ENCODE measurements around the gene TTC33.
"Not testable (repeated sequence)": the region's sequence is repeated elsewhere in the genome, so short reads cannot be mapped to it uniquely, and the experiment has no call there.

Gene TTC33

DNA sequence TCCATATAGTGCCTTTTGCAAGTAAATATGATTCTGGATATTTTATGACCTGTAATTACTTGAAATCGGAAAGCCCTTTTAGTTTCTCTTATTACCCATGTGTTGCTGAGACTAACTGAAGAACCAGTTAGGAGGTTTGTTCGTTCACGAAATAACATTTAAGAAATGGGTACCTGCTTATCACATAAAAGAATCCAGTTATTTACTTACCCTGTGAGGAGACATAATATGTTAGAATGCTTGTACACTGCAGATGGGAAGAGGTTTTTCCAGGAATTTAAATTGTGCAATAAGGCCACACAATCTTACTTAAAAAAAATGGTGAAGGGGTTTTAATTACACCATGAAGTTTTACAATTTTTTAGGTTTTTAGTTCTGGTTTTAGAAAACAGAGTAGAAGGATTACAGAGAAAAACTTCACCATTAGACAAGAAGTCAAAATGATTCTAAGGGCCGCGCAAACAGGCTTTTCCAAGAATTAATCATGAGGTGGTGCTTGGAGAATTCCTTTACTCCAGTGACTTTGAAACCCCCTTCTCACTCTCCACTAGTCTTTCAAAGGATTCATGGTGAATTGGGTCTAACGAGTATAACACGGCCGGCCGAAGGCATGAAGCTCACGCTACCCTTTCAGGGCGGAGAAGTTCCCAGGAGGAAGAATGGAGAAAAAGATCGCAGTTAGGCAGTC lies 77.2 kb downstream of the TTC33 start:
- DNase-seq, result no peak

DNA sequence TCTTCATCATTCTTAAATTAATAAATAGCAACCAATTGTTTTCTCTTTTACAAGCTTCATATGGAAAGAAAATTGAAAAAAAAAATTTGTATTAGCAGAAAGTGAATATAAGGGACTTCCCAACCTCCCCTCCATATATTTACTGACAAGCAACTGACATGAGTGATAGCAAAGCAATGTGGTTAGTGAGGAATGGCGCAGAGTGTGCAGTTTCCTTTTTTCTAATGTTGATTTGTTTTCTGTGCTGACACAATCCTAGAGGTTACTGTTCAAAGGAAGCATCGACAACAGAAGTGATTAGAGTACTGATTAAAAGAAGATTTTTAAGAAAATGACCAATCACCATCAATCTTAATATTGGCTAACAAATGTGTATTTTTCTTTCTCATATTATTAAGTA lies 77.7 kb downstream of the TTC33 start:
- no peak for DNase-seq

DNA sequence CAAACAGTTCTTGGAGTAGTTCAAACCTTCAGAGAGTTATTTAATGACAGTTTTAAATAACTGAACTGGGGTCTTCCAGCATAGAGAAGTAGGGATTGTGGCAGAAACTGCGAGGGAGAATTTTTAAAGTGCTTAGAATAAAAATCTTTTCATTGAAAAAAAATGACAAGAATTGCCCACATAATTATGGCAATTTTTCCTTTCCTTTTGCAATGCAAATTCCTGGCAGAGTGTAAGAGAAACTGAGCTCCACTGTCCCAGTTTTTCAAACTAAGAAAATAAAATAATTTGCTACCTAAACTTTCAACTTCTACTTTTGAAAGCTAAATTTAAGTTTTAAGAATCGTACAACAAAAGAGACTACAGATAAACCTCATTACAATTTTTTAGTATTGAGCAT lies 78.3 kb downstream of the TTC33 start:
- DNase-seq, result no peak

DNA sequence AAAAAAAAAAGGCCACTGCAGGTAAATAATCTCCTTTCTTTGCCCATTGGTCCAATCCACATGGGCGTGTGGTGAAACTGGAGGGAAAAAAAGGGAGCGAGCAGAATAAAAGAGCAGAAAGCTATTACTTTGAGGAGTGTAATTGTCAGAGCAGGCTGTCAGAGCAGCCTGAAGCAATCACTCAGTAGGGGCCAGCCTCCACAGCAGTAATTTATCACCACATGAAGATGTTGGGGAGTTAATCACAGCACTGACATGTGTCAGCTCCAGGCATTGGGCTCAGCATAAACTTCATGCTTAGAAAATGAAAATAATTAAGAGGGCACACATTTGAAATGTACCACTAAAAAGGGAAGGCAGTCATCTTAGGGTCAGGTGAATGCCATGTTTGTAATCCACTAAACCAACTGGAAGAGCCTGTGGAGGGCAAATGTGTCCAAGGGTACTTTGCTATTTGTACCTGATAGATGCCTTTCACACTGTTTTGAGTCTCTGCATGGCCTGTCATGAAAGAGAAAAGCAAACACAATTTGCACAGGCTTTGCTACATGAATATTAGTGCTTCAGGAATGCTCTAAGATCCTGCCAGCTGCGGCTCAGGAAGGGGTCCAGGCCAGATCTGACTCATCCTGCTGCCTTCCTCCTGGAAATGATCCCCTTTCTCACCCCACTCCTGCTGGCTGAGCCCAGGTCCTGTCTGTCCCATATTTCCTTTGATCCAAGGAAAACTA lies 79.0 kb downstream of the TTC33 start:
- DNase-seq, result no peak

DNA sequence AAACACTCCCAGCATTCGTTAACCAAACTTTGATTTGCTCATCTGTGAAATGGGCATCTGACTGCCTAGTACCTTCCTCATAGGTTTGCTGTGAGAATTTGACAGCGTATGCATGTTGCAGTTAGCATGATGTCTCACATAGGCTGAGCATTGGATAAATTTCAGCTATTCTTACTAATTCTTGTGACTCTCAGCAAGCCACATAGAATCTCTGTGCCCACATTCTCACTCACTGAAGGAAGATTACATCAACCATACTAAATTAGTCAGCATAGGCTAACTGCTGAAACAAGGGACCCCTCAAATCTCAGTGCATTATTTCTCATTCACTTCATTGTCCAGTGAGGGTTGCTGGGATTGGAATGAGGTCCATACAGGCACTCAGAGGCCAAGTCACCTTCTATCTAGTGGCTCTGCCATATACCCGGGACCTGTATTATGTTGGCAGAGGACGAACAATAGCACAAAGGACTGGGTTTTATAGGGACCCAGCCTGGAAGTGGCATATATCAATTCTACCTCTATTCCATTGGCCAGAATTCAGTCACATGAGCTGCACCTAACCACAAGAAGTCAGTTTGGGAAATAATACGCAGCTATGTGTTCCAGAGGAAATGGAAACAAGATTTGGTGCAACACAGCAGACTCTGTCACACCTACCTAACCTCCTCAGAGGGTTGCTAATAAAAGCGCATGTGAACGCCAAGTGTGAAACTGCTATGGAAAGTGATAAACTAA lies 80.2 kb downstream of the TTC33 start:
- no peak for DNase-seq

DNA sequence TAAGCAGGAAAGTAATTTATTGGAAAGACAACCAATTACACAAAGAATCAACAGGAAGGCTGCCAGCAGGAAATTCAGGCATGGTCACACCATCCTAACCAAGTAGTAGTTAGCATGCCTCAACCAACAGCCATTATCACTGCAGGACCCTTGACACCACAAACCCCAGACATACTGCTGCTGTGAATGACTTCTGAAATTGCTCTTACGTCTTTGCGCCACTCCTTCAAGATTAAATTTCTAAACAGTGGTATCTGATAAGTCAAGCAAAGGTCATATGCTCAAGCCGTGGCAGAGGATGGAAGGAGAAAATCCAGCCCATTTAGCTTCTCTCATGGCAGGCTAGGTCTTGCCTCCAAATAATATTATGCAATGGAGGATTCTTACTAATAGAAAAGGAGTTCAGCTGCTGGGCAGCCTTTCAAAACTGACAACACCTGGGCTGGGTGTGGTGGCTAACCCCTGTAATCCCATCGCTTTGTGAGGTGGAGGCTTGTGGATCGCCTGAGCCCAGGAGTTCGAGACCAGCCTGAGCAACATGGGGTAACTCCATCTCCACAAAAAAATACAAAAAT lies 81.0 kb downstream of the TTC33 start:
- DNase-seq, result no peak

DNA sequence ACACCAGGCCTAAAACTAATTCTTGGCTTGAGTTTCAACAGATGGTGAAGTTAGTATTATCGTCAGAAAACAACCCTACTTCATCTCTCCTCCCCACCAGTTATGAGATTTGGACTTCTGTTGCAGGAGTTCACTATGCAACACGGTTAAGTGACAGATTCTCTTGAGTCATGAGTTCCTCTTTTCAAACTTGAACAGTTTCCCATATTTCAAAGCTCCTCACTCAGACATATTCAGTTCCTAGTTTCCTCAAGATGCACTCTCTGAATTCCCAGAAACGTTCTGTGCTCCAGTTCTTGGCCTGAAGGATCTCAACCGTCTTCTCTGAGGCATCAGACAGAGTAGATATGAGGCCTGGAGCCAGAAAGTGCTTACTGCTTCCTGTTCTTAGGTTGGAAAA lies 83.3 kb downstream of the TTC33 start:
- no peak for DNase-seq

DNA sequence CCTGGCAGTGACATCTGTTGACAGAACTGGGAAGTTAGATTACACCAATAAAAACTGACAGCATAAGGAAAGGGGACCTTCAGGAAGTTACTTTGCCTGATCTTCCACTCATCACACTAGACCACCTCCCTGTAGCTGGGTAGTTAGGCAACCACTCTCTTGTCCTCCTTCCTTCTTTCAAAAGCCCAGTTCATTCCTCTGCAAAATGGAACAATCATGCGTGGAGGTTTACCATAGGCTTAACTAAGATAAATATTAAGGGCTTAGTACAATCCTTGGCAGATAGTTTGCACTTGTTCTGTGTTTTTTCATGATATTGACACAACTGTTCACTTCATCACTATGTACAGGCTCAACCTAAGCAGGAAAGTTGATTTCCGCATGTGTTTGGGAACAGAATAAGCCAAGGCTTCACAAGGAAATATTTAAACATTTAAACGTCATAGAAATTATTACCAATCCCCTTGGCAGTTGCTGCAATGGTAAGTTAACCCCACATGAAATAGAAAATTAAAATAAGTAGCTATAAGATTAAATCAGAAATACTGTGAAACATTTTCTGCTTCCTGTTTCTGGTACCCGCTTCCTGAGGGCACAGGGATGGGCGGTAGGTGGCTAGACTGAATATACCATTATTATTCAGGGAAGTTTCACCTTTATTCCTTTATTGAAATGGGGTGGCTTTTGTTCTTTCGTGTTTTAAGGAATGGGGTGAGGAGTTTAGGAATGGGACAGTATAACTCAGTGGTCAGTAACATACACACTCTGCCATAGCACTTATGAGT lies 86.0 kb downstream of the TTC33 start:
- DNase-seq, result no peak

DNA sequence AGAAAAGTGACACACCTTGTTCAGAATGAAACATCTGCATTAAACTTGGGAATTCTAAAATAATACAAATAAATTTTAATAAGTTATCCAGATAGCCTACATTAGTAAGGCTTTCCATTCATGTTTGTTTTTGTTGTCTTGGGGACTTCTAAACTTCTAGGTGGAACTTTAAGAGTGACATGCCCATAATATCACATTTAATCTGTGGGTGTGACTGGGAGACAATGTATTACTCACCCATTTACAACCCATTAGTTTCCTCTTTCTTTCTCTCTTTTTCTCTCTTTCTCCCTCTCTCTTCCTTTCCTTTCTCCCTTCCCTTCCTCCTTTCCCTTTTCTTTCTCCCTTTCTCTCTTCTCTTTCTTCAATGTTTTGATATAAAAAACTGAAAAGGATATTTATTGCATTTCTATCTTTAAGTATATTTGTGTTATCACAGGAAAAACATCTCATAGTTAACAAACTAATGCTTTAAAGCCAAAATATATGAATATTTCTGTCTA lies 88.5 kb downstream of the TTC33 start:
- no peak for DNase-seq

DNA sequence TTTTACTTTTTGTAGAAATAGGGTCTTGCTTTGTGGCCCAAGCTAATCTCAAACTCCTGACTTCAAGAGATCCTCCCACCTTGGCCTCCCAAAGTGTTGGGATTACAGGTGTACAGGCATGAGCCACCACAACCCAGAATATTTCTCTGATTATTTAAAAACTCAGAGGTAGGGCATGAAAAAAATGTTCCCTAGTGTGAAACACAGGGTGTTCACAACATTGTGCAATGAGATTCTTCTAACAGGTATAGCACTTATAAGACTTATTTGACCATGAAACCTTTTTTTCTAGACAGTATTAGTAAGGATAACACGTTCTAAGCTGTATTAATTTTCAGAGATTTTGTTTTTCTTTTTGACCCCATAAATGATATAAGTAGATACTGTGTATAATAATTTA lies 89.1 kb downstream of the TTC33 start:
- no peak for DNase-seq

DNA sequence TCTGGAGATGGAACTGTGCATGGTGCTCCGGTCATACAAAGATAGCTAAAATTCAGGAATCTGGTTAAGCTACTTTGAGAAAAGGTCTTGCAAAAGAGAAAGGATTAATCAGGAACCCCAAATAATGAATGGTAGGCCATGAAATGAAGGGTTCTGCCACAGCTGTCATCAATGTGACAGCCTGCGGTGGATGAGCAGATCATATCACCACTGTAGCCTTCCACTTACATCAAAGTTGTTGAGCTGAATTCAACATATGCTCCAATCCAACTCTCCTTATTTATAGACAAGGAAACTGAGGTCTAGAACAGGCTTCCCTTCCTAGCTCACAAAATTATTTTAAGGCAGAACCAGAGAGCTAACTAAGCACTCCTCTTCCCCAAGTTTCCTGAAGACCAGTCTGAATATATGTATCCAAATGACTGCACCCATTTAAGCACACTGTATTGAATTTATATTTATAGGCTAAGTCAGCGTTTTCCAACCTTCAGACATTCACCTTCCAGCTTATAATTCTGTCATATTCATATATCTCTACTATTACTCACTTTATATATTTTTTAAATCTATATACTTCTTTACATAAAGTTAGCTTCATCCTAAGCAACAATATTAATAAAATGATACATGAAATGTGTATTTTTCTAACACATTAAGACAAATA lies 90.0 kb downstream of the TTC33 start:
- DNase-seq, result no peak

DNA sequence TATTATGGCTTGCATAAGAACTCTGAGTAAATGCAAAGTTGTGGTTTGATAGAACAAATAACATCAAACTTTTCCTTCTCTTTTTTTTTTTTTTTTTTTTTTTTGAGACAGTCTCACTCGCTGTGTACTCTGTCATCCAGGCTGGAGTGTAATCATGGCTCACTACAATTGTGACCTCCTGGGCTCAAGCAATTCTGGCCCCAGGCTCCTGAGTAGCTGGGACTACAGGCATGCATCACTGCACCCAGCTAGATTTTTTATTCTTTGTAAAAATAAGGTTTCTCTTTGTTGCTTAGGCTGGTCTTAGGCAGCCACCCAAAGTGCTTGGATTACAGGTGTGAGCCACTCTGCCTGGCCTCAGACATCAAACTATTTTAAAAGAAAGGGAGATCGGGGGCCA lies 95.0 kb downstream of the TTC33 start:
- DNase-seq, result no peak

DNA sequence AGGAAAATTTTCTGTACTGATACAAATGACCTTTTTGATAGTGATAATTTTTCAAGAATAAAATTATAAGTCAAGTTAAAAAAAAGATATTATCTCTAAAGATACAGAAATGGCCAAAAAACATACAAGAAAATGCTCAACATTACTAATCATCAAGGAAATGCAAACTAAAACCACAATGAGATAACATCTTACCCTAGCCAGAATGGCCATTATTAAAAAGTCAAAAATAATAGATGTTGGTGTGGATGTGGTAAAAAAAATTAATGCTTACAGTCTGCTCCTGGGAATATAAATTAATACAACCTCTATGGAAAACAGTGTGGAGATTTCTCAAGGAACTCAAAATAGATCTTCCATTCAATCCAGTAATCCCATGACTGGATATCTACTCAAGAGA lies 99.0 kb downstream of the TTC33 start:
- DNase-seq, result no peak

DNA sequence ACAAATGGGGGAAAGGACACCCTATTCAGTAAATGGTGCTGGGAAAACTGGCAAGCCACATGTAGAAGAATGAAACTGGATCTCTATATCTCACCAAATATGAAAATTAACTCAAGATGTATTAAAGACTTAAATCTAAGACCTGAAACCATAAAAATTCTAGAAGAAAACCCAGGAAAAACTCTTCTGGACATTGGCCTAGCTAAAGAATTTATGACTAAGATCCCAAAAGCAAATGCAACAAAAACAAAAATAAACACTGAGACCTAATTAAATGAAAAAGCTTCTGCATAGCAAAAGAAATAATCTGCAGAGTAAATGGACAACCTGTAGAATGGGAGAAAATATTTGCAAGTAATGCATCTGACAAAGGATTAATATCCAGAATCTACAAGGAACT lies 99.7 kb downstream of the TTC33 start:
- DNase-seq, result not testable (repeated sequence)

DNA sequence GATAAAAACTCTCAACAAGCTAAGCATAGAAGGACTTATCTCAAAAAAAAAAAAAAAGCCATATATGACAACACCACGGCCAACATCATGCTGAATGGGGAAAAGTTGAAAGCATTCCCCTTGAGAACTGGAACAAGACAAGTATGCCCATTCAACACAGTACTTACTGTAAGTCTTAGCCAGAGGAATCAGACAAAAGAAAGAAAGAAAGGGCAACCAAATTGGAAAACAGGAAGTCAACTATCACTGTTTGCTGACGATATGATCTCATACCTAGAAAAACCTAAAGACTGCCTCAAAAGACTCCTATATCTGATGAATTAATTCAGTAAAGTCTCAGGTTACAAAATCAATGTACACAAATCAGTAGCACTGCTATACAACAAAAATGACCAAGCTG lies 100.6 kb downstream of the TTC33 start:
- no peak for DNase-seq

DNA sequence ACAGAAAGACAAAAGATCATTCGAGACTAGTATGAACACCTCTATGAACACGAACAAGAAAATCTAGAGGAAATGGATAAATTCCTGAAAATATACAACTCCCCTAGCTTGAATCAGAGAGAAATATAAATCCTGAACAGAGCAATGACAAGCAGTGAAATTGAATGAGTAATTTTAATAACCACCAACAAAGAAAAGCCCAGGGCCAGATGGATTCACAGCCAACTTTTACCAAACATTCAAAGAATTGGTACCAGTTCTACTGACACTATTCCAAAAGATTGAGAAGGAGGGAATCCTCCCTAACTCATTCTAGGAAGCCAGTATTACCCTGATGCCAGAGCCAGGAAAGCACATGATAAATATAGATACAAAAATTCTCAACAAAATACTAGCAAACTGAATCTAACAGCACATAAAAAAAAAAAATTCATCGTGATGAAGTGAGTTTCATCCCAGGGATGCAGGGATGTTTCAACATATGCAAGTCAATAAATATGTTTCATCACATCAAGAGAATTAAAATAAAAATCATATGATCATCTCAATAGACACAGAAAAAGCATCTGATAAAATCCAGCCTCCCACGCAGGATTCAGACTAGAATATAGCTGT lies 101.3 kb downstream of the TTC33 start:
- no peak for DNase-seq

DNA sequence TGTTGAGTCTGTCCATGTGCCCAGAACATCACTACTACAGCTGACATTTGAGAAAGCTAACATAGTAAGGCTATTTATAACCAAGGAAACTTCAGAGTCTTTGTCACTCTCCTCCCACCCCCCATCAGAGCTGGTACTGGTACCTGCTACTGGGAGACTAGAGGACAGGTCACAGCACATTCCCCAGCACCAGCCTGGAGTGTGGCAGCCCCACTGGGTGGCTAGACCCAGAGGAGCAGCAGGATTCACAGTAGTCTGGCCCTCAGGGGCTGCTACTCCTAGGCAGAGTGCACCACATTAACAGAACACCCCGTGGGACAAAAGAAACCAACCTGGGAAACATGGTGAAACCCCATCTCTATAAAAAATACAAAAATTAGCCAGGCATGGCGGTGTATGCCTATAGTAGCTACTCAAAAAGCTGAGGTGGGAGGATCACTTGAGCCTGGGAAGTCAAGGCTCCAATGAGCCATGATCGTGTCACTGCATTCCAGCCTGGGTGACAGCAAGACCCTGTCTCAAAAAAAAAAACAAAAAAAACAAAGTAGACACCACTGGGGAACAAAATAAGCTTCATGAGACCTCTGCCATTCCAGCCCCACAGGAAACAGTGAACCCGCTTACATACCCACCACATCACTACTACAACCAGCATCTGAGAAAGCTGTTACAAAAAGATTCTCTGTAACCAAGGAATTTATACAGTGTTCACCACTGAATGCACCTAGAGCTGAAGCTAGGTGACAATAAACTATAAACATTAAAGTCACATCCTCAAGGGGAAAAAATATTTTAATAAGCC lies 102.3 kb downstream of the TTC33 start:
- DNase-seq, result no peak

DNA sequence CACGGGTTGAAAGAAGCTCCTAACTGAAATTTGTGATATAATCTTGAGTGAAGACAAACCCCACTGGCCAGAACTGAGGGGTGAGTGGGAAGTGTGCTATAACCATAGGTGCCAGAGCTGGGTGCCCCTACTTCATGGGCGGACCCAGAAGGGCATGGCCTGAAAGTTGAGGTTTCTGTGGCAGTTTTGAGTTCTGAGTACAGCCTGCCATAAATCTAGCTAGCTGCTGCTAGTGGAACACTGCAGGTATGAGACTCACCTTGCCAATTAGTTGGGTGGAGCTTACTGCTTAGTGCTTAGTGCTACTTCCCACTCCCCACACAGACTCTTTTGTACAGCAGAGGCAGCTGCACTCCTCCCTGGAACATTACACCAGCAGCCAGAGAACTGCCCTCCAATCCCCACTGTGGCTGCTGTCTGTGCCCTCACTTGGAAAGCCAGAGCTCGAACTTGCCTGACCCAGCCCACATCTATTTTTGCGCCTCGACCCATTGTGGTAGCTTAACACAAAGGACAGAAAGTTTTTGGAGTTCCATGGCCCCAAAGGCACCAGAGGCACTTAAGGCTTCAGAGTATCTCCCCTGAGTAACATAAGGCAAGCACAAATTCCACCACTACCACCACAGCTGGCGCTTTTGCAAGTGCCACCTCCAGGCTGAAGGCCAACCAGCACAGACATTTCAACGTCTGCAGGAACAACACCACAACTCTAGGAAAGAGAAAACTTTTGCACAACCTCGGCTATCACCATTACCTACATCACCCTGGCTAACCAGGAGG lies 103.1 kb downstream of the TTC33 start:
- no peak for DNase-seq

DNA sequence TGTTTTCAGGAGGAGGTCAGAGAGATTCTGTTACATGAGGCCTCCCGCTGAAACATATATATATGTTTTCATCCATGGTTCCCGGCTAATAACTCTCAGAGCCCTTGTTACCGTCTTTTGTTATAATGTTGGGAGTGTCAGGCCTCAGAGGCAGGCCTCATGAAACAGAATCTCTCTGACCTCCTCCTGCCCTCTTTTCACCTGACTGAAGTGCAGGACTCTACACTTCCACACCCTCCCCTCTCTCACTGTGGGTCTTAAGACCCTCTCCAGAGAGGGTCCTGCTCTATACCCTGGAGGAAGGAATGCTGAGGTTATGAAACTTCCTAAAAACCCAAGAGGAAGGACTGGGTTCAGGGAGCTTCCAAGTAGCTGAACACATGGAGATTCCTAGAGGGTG lies 104.6 kb downstream of the TTC33 start:
- DNase-seq, result no peak

DNA sequence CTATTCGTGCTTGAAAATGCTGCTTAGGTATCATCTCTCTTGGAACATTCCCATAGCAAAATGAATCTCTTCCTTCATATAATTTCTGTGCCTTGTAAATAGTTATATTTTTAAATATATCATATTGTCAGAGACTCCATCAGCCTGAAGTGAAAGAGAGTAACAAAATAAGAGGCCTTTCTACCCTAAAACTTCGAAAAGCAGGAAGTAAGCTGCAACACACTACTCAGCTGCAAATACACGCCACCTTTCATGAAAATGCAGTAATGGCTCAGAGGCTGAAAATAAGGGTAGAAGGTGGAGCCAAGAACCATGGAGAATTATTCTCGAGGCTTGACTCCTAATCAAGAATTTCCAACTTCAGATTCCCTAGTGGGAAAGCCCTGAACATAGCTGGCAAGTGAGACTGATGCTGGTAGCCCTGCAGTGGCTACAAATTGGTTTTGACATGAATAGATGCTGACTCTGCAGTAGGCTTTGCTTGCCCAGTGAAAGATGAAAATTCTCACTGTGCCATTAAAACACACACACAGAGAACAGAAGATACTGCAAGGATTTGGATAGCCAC lies 106.2 kb downstream of the TTC33 start:
- DNase-seq, result no peak

All from NCI-H1694 treated with DMSO at 0.1 percent for 48 hours (cell line).